DND-41 (cell line): ENCODE data around the gene ITFG1.
"Not testable (repeated sequence)": the region's sequence is repeated elsewhere in the genome, so short reads cannot be mapped to it uniquely, and the experiment has no call there.

ENCODE experiments used
- ATAC-seq: fragments of 200-7000 bp; cut with Tn5 transposase; 3 replicates; pipeline ENCODE4 v1.9.1; 2021; ENCODE audit warnings: low read depth; ENCODE audit not compliant: insufficient read depth
- DNase-seq: peaks from one replicate; pipeline ENCODE4 v3.0.0-alpha.2; 2020
- H2AFZ ChIP-seq: 2 replicates; pipeline ENCODE4 v1.6.0; 2012; ENCODE audit warnings: low read depth, low read length
- H3K27ac ChIP-seq: 2 replicates; pipeline ENCODE4 v1.5.1; 2012; ENCODE audit warnings: low read length, inconsistent platforms
- H3K27me3 ChIP-seq: fragments of 200-600 bp; sonication (generic); 2 replicates; pipeline ENCODE4 v1.6.0; 2012; ENCODE audit warnings: low read length, mild to moderate bottlenecking, inconsistent platforms; ENCODE audit not compliant: insufficient read depth, poor library complexity
- H3K36me3 ChIP-seq: 2 replicates; pipeline ENCODE4 v1.5.1; 2012; ENCODE audit warnings: low read length, inconsistent platforms; ENCODE audit not compliant: insufficient read depth
- H3K4me1 ChIP-seq: 2 replicates; pipeline ENCODE4 v1.5.1; 2012; ENCODE audit warnings: mild to moderate bottlenecking, low read length; ENCODE audit not compliant: insufficient read depth
- H3K4me2 ChIP-seq: 2 replicates; pipeline ENCODE4 v1.6.0; 2012; ENCODE audit warnings: mild to moderate bottlenecking, moderate library complexity, low read length, inconsistent platforms; ENCODE audit not compliant: insufficient read depth
- H3K4me3 ChIP-seq, 2 experiments: fragments of 200-600 bp in 1 of 2; shearing (Covaris generic) in 1 of 2; 2 replicates each; pipeline ENCODE4 v1.5.1; 2012 to 2016; ENCODE audit warnings: inconsistent platforms in 2 of 2, low read length in 2 of 2, mild to moderate bottlenecking in 2 of 2, low read depth in 1 of 2, moderate library complexity in 1 of 2
- H3K79me2 ChIP-seq: 2 replicates; pipeline ENCODE4 v1.6.0; 2012; ENCODE audit warnings: low read length, inconsistent platforms; ENCODE audit not compliant: insufficient read depth
- H3K9ac ChIP-seq: 2 replicates; pipeline ENCODE4 v1.6.0; 2012; ENCODE audit warnings: low read depth, mild to moderate bottlenecking, inconsistent platforms, low read length, moderate library complexity
- H3K9me3 ChIP-seq: 2 replicates; pipeline ENCODE4 v1.5.1; 2012; ENCODE audit warnings: low read length, moderate library complexity, mild to moderate bottlenecking, inconsistent platforms; ENCODE audit not compliant: insufficient read depth, severe bottlenecking
- H4K20me1 ChIP-seq: 2 replicates; pipeline ENCODE4 v1.6.0; 2012; ENCODE audit warnings: low read length; ENCODE audit not compliant: insufficient read depth
- CTCF ChIP-seq: IDR thresholded peaks from 2 replicates; pipeline ENCODE4 v1.5.1; 2012; ENCODE audit warnings: borderline replicate concordance, low read length, moderate library complexity, mild to moderate bottlenecking; ENCODE audit not compliant: poor library complexity, severe bottlenecking; ENCODE audit errors: extremely low read depth
- EZH2 ChIP-seq: IDR thresholded peaks from 3 replicates; pipeline ENCODE4 v1.6.1; 2012; ENCODE audit warnings: borderline replicate concordance, low read depth, mild to moderate bottlenecking, moderate library complexity, low read length, inconsistent platforms; ENCODE audit not compliant: severe bottlenecking

The ITFG1 gene

GRCh38 chr16:47213761-47214440, 247.0 kb downstream of the ITFG1 start:
- H3K79me2 ChIP-seq, result no peaks in the 10 kb centered on the region

GRCh38 chr16:47211218-47211617, 249.6 kb downstream of the ITFG1 start:
- H3K4me2 ChIP-seq, result no peak overlapping the region
- peaks cover 24% of the 10 kb centered on the region; the same call in 1 of the 2 replicates for H3K36me3 ChIP-seq
- H3K9ac ChIP-seq, result no peak overlapping the region
- no peaks in the 10 kb centered on the region for H3K9me3 ChIP-seq
- H3K27ac ChIP-seq, result no peak overlapping the region
- no peak for DNase-seq
- no peaks in the 10 kb centered on the region for H4K20me1 ChIP-seq
- no peaks in the 10 kb centered on the region for H3K4me1 ChIP-seq
- H3K79me2 ChIP-seq, result no peaks in the 10 kb centered on the region
- no peak overlapping the region for H3K4me3 ChIP-seq
- H3K27me3 ChIP-seq, result no peaks in the 10 kb centered on the region
- no peak overlapping the region for H2AFZ ChIP-seq
- TF ChIP-seq CTCF (no peak), EZH2 (no peak)
- no peak for ATAC-seq

More at GRCh38 chr16:47213761-47214440, 247.0 kb downstream of the ITFG1 start:
- Histone ChIP-seq H3K4me1 (no peaks in the 10 kb centered on the region), H4K20me1 (no peaks in the 10 kb centered on the region), H2AFZ (no peak overlapping the region), H3K27ac (no peak overlapping the region), H3K36me3 (peaks cover 38% of the 10 kb centered on the region; the same call in 1 of the 2 replicates), H3K4me2 (no peak overlapping the region), H3K9me3 (no peaks in the 10 kb centered on the region), H3K27me3 (no peaks in the 10 kb centered on the region), H3K9ac (no peak overlapping the region), H3K4me3 (no peak overlapping the region)
- TF ChIP-seq EZH2 (no peak), CTCF (no peak)
- ATAC-seq (no peak), DNase-seq (no peak)

- DNase-seq (no peak), ATAC-seq (no peak)
- TF ChIP-seq EZH2 (no peak), CTCF (no peak)
- Histone ChIP-seq H3K9ac (no peak overlapping the region), H4K20me1 (no peaks in the 10 kb centered on the region), H3K27me3 (no peaks in the 10 kb centered on the region), H3K4me3 (no peak overlapping the region), H3K9me3 (no peaks in the 10 kb centered on the region), H3K4me2 (no peak overlapping the region), H2AFZ (no peak overlapping the region), H3K27ac (no peak overlapping the region), H3K36me3 (no peaks in the 10 kb centered on the region), H3K4me1 (no peaks in the 10 kb centered on the region), H3K79me2 (no peaks in the 10 kb centered on the region)
Observed at GRCh38 chr16:47204736-47205504, 255.9 kb downstream of the ITFG1 start.

- not testable (repeated sequence) for H3K27me3 ChIP-seq, DNase-seq, H4K20me1 ChIP-seq, H3K27ac ChIP-seq, H3K9ac ChIP-seq, H3K4me2 ChIP-seq, H3K79me2 ChIP-seq, H3K9me3 ChIP-seq, H3K36me3 ChIP-seq, H3K4me1 ChIP-seq, H2AFZ ChIP-seq, ATAC-seq, H3K4me3 ChIP-seq
Observed at GRCh38 chr16:47203433-47203832, 257.4 kb downstream of the ITFG1 start.
